Measurements from ENCODE around the gene MAFF.

The MAFF gene

DNA sequence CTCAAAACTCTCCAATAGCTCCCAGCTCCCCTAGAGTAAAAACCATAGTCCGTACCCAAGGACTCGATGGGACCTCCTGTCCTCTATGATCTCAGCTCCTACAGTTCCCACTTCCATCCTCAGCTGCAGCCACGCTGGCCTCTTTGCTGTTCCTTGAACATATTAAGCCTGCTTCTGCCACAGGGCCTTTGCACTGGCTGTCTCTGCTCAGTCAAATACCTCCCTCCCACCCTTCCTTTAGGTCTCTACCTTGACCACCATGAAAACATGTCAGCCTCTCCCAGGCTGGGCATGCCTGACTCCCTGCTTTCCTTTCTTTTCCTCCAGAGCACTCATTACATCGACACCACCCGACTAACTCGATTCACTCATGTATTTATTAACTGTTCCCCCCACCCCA is 46.5 kb downstream of the MAFF start:
- DNase-seq, result no peak

DNA sequence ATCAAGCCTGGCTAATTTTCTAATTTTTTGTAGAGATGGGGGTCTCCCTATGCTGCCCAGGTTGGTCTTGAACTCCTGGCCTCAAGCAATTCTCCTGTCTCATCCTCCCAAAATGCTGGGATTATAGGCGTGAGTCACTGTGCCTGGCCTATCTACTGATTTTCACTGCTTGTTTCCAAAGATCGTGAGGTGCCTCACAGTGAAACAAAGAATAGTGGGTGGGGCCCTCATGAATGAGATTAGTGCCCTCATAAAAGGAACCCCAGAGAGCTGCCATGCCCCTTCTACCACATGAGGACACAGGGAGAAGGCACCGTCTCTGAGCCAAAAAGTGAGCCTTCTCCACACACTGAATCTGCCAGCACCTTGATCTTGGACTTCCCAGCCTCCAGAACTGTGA is 47.5 kb downstream of the MAFF start:
- DNase-seq, result no peak

DNA sequence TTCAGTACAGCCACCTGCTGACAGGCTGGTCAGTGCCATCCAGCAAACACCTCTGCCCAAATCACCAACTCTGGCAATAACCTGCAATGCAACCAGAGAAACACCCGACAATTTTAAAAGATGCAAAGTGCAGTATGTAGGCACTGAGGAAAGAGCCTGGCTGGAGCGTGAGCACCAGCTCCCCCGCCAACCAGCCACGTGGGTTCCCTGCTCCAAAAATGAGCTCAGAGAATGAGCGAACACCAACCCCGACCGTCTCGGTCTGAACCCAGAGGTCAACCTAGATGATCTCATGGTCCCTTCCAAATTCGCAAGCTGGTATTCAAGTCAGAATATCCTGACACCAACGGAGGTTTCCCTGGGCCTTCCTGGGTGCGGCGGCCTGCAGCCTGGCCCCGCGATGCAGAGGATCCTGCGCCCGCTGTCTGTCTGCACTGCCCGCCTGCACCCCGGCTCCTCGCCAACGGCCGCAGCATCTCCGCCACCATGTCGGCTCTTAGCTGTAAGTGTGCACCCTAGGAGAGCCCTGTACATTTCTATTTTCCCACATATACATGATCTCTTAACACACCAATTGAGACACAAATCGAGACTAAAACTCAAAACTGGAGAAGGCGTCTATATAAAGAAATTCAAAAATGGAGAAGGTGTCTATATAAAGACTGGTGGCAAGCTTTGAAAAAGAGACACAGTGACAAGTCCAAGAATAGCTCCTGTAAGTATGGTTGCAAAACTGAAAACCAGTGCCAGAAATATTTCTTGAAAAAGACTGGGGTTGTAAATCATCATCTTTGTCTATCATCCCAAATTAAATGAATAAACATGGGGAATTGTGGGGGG is 48.2 kb downstream of the MAFF start:
- no peak for DNase-seq

DNA sequence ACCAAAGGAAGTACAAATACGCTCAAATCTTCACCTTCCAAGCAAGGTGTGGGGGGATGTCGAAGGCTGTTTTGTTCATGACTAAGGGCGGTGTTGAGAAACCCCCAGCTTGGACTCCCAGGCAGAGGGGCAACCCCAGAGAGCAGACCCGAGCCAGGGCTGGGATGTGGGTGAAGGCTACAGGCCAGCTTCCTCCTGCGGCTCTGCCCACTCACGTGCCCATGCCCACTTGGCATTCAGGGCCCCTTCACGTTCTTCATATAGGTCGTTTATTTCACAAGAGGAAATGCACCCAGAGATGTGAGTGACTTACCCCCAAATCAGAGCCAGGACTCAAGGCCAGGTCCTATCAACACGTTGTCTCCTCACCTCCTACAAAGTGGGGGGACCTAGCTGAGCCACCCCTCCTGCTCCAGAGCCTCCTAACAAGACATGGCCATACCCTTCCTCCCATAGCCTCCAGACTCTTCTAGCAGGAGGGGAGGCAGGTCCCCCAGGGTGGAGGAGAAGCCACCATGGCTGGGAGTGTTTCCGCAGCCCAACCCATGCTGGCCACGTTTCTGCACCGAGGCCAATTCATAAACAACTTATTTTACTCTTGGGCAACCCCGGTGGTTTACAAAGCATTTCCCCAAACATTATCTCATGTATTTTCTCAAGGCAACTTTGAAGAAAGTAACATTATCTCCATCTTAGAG is 49.0 kb downstream of the MAFF start:
- no peak for DNase-seq

DNA sequence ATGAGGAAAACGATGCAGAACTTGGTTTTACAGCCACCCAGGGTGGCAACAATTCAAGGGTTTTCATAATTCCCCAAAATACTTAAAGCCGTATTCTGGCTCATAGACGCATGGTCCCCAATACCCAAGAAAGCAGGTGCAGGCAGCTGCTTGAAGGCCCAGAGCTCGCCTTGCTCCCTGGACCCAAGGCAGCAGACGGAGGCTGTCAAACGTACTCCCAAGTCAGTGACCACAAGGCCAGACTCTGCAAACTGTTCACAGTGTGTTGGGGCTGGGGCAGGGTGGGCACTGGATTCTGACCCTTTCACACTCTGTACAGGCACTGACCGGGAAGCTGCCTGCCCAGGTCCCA is 49.5 kb downstream of the MAFF start:
- DNase-seq, result no peak

DNA sequence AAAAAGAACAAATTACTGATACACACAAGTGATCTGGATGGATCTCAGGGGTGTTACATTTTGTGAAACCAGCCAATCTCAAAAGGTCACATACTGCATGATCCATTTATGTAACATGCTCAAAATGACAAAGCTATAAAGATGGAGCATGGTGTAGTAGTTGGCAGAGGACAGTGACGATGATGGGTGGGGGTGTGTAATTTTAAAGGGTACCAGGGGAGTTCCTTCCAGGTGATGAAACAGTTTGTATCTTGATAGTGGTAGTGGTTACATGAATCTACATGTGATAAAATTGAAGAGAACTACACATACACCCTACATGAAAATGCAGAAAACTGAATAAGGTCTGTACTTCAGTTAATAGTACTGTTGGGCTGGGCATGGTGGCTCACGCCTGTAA is 53.9 kb downstream of the MAFF start:
- DNase-seq, result no peak

DNA sequence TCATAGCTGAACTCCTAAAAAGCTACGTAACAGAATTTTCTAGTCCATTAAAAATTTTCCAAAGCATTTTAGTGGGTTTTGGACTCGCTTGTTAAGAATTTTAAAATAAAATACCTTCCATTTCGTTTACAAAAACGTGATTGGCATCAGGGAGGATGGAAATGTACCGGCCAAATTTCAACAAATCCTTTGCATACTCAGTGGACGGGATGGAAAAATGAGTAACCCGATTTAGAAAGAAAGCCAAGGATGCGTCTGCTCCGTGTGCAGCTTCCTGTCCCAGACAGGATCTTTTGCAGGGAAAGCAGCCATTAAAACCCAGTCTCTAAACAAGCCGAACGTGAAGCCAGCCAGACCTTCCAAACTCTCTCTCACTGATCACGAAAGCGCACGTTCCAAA is 55.4 kb downstream of the MAFF start:
- peak; percentile 83 for DNase-seq

DNA sequence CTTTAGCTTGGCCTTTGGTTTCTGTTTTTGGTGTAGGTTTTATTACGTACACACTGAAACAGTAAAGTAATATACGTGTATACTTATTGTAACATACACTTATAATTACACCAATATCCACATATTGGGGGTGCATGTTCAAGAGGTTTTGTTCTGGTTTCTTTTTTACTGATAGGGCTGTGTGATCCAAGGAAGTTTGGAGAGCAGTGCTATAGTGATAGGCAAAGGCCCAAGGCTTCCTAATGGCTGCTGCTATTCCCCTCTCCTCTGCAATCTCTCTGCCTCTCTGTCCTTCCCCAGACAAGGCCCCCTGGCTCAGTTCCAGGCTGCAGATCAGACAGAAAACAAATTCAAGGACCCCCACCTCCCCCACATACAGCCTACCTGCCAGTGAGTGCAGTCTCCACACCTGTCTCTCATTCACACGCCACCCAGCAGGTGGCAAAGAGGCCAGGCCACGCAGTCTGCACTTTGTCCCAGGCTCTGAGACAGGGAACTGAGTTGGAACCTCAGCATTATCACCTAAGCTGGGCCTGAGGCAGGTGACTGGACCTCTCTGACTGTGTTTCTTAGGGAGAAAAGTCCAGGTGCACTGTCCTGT is 56.0 kb downstream of the MAFF start:
- DNase-seq, result no peak

DNA sequence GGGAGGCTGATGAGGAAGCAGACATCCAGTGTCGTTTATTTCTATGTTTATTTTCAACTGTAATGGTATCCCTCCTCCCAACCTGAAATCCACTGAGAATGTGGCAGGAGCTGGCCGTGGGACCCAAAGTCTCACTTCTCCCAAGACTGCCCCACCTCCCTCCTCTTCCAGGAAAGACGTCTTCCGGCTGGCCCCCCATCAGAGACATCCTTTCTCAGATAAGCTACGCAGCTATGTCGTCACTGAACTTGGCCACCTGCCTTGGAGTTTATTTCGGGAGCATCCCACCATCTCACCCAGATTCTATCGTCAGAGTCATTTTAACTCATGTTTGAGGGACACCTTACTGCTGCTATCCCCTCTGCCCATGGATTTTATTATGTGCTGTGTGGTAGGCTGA is 57.1 kb downstream of the MAFF start:
- DNase-seq, result no peak

DNA sequence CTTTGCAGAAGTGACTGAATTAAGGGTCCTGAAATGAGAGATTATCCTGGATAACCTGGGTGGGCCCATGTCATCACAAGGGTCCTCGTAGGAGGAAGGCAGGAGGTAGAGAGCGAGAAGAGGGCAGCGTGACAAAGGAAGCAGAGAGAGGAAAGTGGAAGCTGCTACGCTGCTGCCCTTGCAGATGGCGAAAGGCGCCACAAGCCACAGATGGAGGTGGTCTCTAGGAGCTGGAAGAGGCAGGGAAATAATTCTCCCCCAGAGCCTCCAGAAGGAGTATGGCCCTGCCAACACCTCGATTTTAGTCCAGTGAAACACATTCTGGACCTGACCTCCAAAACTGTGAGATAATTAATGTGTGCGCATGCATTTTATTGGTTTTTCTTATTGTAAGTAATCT is 57.6 kb downstream of the MAFF start:
- DNase-seq, result no peak

DNA sequence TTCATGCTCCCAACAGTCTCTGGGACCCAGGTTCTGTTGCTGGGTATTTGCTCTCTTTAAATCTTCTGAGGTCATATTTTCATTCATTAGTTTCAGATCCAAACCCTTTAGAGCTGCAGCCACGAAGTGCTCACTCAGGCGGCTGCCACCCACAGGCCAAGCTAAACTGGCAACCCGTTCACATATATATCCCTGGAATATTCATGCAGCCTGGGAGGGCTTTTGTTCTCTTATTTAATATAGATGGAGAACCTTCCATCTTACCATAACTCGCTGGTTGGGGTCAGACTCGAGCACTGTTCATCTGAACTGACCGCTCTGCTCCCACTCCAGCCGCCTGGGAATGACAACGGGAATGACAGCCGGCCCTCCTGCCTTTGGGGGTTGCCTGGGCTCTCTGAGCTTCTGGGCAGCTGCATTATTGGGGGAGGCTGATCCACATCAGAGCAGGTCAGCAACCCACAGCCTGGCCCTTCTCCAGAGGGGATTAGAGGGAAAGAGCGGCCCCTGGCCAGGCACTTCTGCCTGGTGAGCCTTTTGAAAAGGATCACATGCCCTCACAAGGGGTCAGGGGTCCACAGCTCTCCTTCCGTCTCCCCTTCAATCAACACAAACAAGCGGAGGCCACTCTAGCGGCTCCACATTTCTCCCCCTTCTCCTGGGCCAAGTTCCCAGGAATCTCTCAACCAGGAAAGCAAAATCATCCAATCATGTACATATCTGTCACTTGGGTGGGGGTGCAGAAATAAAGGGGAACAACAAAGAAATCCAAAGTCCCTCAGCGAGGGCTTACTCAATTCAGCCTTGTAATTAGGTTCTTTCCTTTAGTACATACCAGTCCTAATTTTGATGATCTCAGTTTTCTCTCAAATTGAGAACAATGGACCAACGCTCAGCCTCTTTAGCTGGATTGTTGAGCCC is 59.2 kb downstream of the MAFF start:
- DNase-seq, result peak; percentile 23

DNA sequence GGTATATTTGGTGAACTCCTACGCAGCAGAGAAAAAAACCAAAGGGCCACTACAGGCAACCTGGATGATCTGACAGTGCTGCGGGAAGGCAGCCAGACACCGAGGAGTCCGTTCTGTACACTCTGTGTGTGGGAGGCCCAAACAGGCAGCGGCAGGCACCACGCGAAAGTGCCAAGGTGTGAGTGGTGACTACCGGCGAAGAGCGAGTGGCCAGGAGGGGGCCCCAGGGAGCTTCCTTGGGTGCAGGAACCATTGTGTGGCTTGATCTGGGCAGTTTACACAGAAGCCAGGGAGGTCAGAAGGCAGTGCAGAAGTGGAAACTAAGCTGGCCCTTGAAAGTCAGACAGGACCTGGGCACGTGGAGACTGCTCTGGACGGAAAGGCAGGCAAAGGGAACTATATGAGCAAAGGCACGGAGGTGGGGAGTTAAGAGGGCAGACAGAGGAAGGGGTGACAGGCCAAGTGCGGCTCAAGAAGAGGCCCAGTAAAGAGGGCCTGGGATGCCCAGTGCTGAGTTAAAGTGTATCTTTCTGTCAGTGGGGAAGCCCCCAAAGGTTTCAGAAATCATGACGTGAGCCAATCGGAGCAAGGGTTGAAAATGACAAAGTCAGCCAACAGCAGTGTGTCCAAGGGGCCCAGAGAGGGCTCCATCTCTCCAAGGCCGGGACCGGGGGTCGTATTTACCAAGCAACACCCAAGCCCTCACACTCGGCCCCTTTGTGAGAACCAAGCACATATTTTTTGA is 60.4 kb downstream of the MAFF start:
- no peak for DNase-seq

DNA sequence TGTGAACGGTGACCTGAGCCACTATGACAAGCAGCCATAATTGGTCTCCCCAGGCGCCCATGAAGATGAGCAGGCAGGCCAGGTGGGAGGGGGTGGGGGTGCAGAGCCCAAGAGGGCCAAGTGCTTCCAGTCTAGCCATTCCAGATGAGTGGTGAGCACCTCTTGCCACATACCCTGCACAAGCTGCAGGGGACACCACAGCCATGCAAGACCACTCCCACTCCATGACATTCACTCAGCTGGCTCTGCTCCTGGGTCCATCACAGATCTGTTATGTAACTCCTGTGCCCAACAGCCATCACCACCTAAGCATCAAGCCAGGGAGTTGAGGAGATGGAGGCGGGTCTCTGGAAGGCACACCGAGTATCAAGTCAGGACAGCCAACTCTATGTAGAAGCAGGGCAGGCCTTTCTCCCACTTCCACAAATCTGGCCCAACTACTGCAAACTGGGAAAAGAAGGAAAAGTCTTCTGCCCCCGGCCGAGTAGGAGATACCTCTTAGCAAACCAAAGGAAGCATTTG is 62.6 kb downstream of the MAFF start:
- no peak for DNase-seq

Data from fibroblast of skin of scalp (primary cell).